Heart left ventricle (tissue), 13 donors: ENCODE measurements around the gene NPHP1.

Source experiments
- POLR2A ChIP-seq, 2 donors: fragments of 450-650 bp; IDR thresholded peaks; one replicate each; pipeline ENCODE4 v1.6.1; 2017; ENCODE audit warnings: antibody characterized with exemption in 2 of 2, mild to moderate bottlenecking in 2 of 2, moderate library complexity in 2 of 2
- TF ChIP-seq, protein P1 (sequence below), 12 donors: fragments of 200-600 bp; sonication (generic) in 4 of 12; IDR thresholded peaks; one replicate each; pipeline versions ENCODE4 v1.5.0 to v1.8.0; 2018 to 2022; ENCODE audit warnings: antibody characterized with exemption in 12 of 12, mild to moderate bottlenecking in 5 of 12
- donor health status: ischemic (EF 13 %, LVEDD 7.1; RV severe dilation, severe dysfunction).
- donor health status: DM: no; HTN: yes; CAD: no.
- donor health status: DM: no; HTN: no; CAD: no.
- donor health status: ischemic (EF 25% LVEDD 6.9; RV normal size, moderate dysfunction).
- donor health status: ischemic (EF 25% LVEDD 5.7; RV mildly dilated, moderate dysfunction).
- donor health status: ischemic (EF 35%, LVEDD 5.7; RV mildly dilated, moderate dysfunction).
- donor health status: nonischemic (EF 11% LVEDD 7.7; RV severe dilation, severe dysfunction).
- donor health status: DM: yes; HTN: yes; CAD: no.
- donor health status: PGD.
- donor health status: ischemic (EF 29% LVEDD 5.4; RV normal size, mild dysfunction).
- donor health status: nonischemic (EF 23%, LVEDD 6.1; RV moderate dilation, normal function).

DNA sequence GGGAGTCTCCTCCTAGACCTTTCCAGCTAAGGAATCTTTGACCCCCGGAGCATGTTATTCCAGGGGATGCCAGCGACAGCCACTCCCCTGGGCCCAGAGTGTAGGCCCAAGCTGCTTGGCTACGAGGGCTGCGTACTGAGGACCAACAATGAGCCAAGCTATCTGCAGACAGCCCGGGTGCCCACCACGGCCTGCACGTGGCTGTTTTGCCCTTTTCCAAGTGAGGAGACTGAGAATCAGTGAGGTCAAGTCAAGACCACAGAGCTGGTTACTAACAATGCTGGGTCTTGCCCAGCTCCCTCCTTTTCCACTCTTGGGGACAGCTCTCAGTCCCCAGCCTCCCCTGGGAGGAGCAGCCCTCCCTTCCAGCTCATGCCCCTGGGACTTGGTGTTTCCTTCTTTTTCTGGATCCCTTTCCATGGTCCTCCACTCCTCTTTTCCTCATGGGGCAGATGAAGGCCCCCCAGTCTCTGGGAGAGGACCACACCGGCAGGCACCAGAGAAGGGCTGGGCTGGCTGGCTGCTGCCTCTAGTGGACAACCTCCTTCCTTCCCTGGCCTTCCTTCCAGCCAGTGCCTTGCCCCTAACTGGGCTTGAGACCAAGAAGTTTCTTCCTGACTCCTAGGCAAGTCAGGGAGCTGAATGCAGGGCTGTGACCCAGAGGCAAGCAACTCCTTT, 88.6 kb downstream of the NPHP1 start:
- TF ChIP-seq, protein P1, sequence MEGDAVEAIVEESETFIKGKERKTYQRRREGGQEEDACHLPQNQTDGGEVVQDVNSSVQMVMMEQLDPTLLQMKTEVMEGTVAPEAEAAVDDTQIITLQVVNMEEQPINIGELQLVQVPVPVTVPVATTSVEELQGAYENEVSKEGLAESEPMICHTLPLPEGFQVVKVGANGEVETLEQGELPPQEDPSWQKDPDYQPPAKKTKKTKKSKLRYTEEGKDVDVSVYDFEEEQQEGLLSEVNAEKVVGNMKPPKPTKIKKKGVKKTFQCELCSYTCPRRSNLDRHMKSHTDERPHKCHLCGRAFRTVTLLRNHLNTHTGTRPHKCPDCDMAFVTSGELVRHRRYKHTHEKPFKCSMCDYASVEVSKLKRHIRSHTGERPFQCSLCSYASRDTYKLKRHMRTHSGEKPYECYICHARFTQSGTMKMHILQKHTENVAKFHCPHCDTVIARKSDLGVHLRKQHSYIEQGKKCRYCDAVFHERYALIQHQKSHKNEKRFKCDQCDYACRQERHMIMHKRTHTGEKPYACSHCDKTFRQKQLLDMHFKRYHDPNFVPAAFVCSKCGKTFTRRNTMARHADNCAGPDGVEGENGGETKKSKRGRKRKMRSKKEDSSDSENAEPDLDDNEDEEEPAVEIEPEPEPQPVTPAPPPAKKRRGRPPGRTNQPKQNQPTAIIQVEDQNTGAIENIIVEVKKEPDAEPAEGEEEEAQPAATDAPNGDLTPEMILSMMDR (IDR thresholded peaks at IDR 0.05): peak; percentile 25 to 73 (median 52)
- no peak for TF ChIP-seq POLR2A (IDR thresholded peaks at IDR 0.05)
